ENCODE results near the gene GATC.
A peak's percentile ranks its signal among the peaks of the same experiment; 100 is the strongest.
"Not testable (repeated sequence)": the region's sequence is repeated elsewhere in the genome, so short reads cannot be mapped to it uniquely, and the experiment has no call there.

Gene GATC

GRCh38 chr12:120437735-120438494 is 8.3 kb upstream of the GATC start, which contains the start of gene COX6A1:
Gene COX6A1 (plus strand): TSS chr12:120438113. CDS start chr12:120438127, 14 bp downstream.
- peak; percentile 88 for DNase-seq (ENCODE audit: low read depth)

- no peak for DNase-seq (ENCODE audit: low read depth)
Observed at GRCh38 chr12:120438495-120439198, 7.6 kb upstream of the GATC start.

- no peak for DNase-seq (ENCODE audit: low read depth)
Observed at GRCh38 chr12:120439646-120440247, 6.5 kb upstream of the GATC start.

- DNase-seq (ENCODE audit: low read depth), result no peak
Observed at GRCh38 chr12:120444676-120445075, 1.6 kb upstream of the GATC start.

DNA sequence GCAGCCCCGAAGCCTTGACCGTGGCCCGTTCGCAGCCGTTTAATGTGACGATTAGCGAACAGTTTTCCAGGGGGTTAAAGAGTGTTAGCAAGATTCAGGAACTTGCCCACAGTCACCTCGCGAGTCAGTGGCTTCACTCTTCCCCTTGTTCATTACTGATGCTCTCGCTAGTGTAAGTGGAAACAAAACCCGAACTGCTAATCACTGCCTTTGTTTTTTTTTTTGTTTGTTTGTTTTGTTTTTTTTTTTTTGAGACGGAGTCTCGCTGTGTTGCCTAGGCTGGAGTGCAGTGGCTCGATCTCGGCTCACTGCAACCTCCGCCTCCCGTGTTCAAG is 567 bp downstream of the GATC start:
- not testable (repeated sequence) for DNase-seq (ENCODE audit: low read depth)

DNA sequence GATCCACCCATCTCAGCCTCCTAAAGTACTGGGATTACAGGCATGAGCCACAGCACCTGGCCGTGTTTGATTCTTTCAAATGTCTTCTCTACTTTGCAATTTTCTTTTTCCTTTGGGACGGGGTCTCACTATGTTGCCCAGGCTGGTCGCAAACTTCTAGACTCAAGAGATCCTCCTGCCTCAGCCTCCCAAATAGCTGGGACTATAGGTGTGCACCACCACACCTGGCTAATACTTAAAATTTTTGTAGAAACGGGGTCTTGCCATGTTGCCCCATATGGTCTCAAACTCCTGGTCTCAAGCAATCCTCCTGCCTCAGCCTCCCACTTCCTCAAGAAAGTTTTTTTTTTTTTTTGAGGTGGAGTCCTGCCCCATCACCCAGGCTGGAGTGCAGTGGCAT is 1.7 kb downstream of the GATC start:
- no peak for DNase-seq (ENCODE audit: low read depth)

GRCh38 chr12:120452524-120452923 is 6.3 kb downstream of the GATC start:
- not testable (repeated sequence) for DNase-seq (ENCODE audit: low read depth)

DNA sequence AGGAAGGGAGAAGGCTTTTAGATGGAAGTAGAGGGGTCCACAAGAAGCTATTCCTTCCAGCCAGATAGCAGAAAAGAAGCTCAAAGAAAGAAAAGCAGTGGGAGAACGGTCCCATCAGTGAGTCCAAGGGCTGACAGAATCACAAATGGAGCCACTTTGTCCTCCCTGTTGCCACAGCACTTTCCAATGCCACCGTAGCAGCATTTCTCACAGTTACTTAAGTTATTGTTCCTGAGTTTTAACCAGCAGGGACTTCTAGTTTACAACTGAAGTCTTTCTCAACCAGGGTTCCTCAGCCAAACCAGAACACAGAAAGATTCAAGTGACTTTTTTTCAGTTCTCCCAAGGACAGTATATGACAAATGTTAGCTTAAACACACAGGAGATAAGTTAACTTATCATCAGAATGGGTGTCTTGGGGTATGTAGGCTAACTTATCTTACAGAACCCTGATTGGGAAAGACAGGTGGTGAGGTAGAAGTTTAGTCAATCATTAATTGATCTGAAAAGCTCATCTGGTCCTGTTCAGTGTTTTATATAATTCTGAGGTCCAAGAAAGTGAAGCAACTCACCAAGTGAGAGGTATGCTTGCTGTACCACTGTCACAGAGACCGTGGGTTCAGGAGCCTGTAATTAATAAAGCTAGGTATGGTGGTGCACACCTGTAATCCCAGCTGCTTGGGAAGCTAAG is 7.0 kb downstream of the GATC start:
- no peak for DNase-seq (ENCODE audit: low read depth)

DNA sequence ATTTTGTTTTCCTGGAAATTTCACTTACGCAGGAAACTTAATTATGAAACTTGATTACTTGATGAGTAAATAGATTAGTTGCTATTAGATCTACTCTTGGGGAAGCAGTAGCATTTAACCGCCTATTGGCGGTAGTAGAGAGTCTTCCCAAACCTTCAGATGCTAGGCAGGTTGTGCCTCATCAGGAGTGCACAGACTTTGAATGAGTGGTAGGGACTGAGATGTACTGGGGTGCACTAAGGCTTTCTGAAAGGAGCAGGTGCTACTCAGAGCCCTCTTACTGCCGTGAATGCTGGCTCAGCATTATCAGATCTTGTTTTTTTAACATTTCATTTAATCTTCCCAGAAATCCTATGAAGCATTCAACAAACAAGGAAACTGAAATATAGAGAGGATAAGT is 7.7 kb downstream of the GATC start:
- no peak for DNase-seq (ENCODE audit: low read depth)

GRCh38 chr12:120455302-120455701 is 9.1 kb downstream of the GATC start:
- DNase-seq (ENCODE audit: low read depth), result no peak

DNA sequence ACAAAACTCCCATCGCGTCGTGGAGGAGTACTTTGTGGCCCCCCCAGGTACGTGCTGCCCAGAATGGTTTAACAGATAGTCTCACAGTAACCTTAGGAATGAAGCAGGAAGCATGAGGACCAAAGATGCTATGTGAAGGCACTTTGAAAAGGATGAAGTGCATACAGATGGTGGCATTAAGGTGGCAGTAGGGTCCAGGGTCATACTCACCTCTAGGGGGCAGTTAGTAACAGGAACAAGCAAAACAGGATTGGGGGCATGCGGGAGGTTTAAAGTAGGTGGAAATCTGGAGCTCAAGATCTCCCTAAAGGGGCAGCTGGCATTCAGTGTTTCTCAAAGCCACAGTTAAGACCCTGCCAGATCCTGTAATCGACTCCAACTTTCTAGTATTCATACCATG is 10.9 kb downstream of the GATC start:
- no peak for DNase-seq (ENCODE audit: low read depth)

DNA sequence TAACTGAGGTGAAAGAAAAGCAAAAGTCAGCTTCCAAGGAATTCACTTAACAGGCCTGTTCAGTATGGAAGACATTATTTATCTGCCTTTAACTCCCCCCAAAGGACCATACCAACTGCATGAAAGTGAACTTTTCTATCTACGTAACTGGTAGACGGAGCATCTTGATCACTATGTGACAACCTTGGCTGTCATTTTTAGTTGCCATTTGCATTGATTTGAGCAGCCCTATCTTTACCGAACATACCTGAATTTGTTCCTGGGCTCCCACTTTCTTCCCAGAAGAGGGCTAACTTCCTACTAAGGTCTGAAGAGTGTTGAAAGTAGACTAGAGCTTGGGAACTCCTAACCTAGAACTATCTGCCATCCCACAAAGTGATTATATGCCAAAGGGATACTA is 13.9 kb downstream of the GATC start:
- no peak for DNase-seq (ENCODE audit: low read depth)

DNA sequence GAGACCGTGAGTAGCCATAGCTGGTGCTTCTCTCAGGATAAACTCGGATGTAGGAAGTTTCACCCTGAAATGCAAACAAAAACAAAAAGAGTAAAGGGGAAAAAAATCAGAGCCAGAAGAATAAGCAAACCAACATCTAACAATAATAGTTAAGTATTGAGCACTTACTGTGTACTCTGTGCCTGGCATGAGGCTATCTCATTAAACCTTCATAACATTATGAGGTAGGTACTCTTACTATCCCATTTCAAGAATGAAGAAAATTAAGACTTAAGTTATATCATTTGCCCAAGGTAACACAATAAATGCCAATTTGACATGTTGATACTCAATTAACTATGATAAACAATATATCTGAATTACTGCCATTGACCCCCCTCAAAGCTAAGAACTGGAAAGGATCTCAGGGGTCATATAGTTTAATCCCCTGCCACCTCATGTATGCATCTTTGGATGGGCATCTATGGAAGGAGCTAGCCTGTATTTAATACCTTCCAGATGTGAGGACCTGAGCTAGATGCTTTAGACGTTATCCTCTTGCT is 15.9 kb downstream of the GATC start:
- no peak for DNase-seq (ENCODE audit: low read depth)

DNA sequence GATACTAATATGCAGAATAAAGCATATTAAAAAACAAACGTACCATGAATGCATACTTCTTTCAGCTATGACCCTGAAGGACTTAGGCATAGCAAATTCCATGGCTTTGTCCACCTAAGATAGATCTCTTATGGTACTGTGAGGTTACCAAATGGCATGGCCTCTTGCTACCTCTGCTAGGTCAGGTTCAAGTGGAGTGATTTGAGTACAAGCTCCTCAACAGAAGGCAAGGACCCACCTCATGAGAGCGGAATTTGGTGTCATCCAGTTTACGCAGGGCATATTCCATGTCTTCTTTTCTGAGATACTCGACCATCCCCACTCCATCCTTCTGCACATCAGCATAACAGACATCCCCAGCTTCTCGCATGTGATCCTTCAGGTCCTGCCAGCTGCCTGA is 17.5 kb downstream of the GATC start:
- DNase-seq (ENCODE audit: low read depth), result no peak

DNA sequence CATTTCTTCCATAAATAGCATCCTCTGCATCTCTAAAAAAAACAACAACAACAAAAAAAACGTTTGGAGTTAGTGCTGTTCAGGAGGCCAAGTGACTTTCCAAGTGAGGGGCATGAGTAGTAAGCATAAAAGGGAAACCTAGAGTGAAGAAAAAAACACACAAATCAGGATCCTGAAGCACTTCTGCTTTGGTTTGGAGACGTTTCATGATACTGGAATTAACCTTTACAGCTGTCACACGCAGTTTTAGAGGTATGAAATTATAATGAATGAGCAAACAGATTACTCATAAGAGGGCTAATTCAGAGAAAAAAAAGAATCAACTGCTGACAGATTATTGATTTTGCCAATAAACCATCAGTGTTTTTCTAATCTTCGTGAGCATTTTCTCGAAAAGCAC is 19.5 kb downstream of the GATC start:
- DNase-seq (ENCODE audit: low read depth), result no peak

DNA sequence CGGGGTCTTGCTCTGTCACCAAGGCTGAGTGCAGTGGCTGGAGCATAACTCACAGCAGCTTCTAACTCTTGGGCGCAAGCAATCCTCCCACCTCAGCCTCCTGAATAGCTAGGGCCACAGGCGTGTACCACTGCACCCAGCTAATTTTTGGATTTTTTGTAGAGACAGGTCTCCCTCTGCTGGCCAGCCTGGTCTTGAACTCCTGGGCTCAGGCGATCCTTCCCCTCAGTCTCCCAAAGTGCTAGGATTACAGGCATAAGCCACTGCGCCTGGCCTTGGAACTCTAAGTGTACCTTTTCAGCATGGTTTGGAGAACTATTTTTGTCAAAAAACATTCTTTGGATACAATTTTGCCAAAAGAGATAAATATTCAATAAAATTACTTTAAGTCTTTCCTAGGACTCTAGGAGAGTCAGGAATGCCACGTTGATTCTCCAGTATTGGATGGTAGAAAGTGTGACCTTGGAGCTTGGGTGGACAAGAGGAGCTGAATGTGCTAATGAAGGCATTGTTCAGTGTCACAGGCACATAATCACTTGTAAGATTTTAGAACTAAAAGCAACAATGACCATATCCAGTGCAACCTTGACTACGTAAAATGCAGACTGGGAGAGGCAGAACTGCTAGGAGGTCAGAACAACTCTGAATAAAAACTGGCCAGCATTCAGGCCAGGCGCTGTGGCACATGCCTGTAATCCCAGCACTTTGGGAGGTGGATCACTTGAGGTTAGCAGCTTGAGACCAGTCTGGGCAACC is 20.5 kb downstream of the GATC start:
- no peak for DNase-seq (ENCODE audit: low read depth)

DNA sequence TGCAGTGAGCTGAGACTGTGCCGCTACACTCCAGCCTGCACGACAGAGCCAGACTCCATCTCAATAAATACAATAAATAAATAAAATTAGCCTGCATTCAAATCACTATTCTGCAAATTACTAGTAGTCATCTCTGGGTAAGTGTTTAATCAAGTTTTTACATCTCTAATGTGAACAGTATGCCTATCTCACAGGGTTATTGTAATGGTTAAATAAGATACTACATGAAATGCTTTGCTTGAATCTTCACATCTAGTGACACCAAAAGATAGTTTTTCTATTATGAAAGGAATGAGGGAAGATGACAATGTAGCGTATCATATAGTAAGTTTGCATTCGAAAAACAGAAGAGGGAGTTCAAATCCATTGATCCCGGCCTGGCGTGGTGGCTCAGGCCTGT is 21.2 kb downstream of the GATC start:
- no peak for DNase-seq (ENCODE audit: low read depth)

DNA sequence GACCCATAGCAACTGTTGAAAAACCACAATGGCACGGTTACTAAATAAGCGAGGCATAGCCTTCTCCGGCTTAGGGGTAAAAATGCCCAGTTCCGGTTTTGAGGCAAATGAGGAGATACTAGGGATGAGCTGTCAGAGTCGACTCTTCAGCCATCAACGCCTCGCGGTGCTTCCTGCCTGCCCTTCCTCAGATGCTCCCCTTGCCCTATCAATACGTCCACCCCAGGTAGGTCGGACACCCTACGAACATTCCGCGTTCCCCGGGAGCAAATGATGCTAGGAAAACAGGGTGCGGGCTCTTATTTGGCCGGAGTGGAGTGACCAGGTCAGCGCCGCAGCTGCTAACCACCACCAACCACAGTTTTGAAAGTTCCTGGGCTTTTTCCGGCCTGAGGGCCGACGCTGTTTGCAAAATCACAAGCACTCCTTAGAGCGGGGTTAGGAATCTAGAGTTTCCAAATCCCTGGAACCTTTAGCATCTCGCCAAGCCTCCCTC is 22.1 kb downstream of the GATC start:
- DNase-seq (ENCODE audit: low read depth), result peak; percentile 39

DNA sequence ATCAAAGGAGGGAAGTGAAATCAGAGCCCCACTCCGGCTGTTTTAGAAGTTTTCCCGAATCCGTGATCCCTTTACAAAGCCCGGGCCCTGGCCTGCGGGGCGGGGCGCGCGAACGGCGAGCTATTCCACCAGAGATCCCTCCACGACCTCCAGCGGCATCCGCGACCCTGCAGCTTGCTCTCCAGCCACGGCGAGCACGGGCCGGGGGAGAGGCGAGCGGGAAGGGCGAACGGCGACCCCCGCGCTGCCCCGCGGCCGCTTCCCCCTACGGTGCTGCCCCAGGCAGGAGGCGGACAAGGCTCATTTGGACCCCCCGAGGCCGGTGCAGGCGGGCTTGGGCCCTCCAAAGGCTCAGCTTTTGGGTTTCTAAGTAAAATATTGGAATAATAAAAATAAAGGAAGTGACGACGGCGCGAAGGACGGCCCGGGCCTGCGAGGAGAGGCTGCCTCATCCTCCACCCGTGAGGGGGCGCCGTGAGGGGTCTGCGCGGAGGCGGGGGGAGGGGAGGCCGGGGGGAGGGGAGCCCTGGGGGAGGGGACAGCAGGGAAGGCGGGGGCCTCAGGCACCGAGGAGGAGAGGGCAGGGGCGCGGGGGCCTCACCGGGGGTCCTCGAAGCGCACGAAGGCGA is 22.7 kb downstream of the GATC start:
- DNase-seq (ENCODE audit: low read depth), result peak; percentile 13

DNA sequence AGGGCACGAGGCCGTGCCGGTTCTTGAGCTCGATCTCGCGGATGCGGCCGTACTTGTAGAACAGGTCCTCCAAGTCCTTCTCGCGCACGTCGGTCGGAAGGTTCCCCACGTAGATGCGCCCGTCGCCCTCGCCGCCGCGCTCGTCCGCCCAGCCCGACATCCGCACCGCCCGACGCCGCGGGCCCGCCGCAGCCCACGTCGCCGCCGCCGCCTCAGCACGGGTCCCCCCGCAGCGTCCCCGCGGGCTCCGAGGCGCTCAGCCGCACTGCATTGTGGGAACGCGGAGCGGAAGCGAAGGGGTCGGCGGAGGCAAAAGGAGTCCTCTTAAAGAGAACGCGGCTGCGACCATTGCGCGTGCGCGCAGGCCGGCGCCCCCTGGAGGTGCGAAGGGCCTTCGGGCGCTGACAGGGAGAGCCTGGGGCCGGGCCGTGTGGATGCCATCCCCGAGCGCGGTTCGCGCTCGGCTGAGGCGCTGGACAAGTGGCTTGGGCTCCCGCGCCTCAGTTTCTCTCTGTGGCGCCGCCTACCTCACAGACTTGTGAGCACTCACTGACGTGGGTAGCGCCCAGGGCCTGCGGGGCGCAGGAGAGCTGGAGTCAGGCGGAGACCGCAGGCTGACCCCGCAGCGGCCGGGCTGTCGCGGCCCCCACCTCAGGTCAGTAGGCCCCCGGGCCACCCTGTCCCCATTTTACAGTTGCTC is 23.4 kb downstream of the GATC start, which contains the start of gene SRSF9:
Gene SRSF9 (minus strand): TSS at position 299 of the 700 bp plus-strand sequence. CDS start 139 bp downstream, at position 160.
- DNase-seq (ENCODE audit: low read depth), result peak; percentile 66
